ENCODE results near the gene DNM1.
"Not testable (repeated sequence)": the region's sequence is repeated elsewhere in the genome, so short reads cannot be mapped to it uniquely, and the experiment has no call there.

Gene DNM1

DNA sequence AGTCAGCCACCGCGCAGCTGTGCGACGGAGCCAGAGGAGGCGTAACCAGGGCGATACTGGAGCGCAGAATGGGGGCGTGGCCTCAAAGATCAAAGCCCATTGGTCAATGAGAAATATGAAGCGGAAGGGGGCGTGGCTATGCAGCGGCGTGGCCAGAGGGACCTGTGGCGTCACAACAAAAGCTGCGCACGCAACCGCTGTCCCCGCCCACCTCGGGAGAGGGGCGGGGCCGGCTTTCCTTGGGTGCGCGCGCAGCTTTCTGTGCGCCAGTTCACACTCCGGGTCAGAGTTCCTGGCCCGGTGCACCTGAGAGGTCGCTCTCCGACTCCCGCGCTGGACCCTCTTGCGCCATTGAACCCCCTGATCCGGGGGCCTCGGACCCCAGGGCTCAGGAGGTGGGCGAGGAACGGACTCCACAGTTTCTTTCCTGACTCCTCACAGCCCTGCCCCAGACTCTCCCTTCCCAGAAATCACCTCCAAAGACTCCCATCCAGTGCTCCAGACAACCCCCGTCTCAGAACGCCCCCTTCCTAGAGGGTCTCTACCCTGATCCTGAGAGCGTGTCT, 72.9 kb downstream of the DNM1 start, which contains the start of gene SWI5:
SWI5 (plus strand) TSS at position 269 of the 566 bp plus-strand sequence.
- peaks cover 4% of the 10 kb centered on the region for H3K79me2 ChIP-seq (ENCODE audit: control insufficient read depth, insufficient read depth, low read length)
- no CpG with 5 or more reads among the region's 38 CpGs for WGBS (ENCODE audit: extremely low coverage, insufficient coverage, low lambda C conversion rate)

DNA sequence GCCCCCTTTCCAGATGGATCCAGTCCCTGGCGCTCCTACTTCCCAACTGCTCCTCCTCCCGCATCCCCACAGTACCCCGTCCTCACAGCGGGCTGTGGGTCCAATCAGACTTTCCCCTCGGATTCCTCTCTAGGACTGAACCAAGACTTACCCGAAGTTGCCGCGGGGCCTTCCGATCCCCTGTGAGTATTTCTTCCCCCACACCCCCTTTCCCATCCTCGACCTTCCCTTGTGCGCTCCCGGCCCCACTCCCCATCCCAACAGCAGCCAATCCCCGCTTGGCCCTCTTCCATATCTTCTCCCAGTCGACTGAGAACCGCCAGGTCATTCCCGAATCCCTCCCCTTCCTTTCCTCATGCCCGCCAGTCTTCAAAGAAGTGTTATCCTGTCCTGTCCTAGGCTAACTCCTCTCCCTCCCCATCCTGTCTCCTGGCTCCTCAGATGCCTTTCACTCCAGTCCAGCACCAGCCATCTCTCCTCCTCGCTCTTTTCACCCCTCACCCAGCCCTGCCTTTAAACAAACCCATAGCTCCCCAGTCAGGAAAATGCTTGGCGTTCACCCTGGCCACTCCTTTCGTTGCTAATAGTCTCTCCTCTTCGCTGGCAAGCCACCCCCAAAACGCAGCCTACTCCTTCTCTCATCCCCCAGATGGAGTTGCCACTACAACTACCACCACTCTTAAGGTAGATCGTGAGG, 73.5 kb downstream of the DNM1 start:
- Histone ChIP-seq H3K36me3 (ENCODE audit: control insufficient read depth, insufficient read depth, low read length) (no peaks in the 10 kb centered on the region), H3K18ac (ENCODE audit: low read length) (no peak overlapping the region), H2AK5ac (ENCODE audit: low read length) (peak overlapping the region; percentile 58), H2BK15ac (replicated peaks; ENCODE audit: low read depth) (no peak overlapping the region), H3K4ac (ENCODE audit: low read depth, low read length) (no peak overlapping the region), H4K8ac (ENCODE audit: low read depth, low read length) (no peak overlapping the region), H3K4me3 (ENCODE audit: low read length) (peak overlapping the region; percentile 94), H3K79me1 (ENCODE audit: low read length) (peaks cover 9% of the 10 kb centered on the region), H2BK5ac (ENCODE audit: low read length) (peak overlapping the region; percentile 63), H3K79me2 (ENCODE audit: control insufficient read depth, insufficient read depth, low read length) (peaks cover 4% of the 10 kb centered on the region), H3K27ac (ENCODE audit: low read depth, low read length) (peak overlapping the region; percentile 61), H3K27me3 (ENCODE audit: insufficient read depth, low read length, poor library complexity) (no peaks in the 10 kb centered on the region), H3K9ac (ENCODE audit: low read length) (peak overlapping the region; percentile 98), H3K4me2 (ENCODE audit: low read length) (peak overlapping the region; percentile 99), H4K5ac (ENCODE audit: low read length) (peak overlapping the region; percentile 91), H3K4me1 (ENCODE audit: control insufficient read depth, low read depth, low read length) (peaks cover 2% of the 10 kb centered on the region), H2BK120ac (ENCODE audit: low read depth, low read length) (no peak overlapping the region), H3K56ac (ENCODE audit: low read length) (peak overlapping the region; percentile 97), H3K23ac (ENCODE audit: low read length) (peak overlapping the region; percentile 89)
- WGBS (ENCODE audit: extremely low coverage, insufficient coverage, low lambda C conversion rate), result no CpG with 5 or more reads among the region's 23 CpGs
- DNase-seq, result peak; percentile 86

More for the DNA sequence above, 72.9 kb downstream of the DNM1 start, which contains the start of gene SWI5:
- Histone ChIP-seq H3K36me3 (ENCODE audit: control insufficient read depth, insufficient read depth, low read length) (peaks cover 2% of the 10 kb centered on the region), H3K4me1 (ENCODE audit: control insufficient read depth, low read depth, low read length) (peaks cover 2% of the 10 kb centered on the region), H3K4ac (ENCODE audit: low read depth, low read length) (peak within 1 kb of the TSS; percentile 93), H2BK120ac (ENCODE audit: low read depth, low read length) (no peak within 1 kb of the TSS), H3K79me1 (ENCODE audit: low read length) (peaks cover 9% of the 10 kb centered on the region), H2BK5ac (ENCODE audit: low read length) (peak within 1 kb of the TSS; percentile 65), H2AK5ac (ENCODE audit: low read length) (peak within 1 kb of the TSS; percentile 58), H3K4me3 (ENCODE audit: low read length) (peak within 1 kb of the TSS; percentile 94), H2BK15ac (replicated peaks; ENCODE audit: low read depth) (no peak within 1 kb of the TSS), H3K27me3 (ENCODE audit: insufficient read depth, low read length, poor library complexity) (no peaks in the 10 kb centered on the region), H3K4me2 (ENCODE audit: low read length) (peak within 1 kb of the TSS; percentile 99), H4K8ac (ENCODE audit: low read depth, low read length) (peak within 1 kb of the TSS; percentile 84), H4K5ac (ENCODE audit: low read length) (peak within 1 kb of the TSS; percentile 91), H3K9ac (ENCODE audit: low read length) (peak within 1 kb of the TSS; percentile 98), H3K23ac (ENCODE audit: low read length) (peak within 1 kb of the TSS; percentile 89), H3K18ac (ENCODE audit: low read length) (peak within 1 kb of the TSS; percentile 89), H3K56ac (ENCODE audit: low read length) (peak within 1 kb of the TSS; percentile 97), H3K27ac (ENCODE audit: low read depth, low read length) (peak within 1 kb of the TSS; percentile 79)
- DNase-seq, result peak; percentile 99

DNA sequence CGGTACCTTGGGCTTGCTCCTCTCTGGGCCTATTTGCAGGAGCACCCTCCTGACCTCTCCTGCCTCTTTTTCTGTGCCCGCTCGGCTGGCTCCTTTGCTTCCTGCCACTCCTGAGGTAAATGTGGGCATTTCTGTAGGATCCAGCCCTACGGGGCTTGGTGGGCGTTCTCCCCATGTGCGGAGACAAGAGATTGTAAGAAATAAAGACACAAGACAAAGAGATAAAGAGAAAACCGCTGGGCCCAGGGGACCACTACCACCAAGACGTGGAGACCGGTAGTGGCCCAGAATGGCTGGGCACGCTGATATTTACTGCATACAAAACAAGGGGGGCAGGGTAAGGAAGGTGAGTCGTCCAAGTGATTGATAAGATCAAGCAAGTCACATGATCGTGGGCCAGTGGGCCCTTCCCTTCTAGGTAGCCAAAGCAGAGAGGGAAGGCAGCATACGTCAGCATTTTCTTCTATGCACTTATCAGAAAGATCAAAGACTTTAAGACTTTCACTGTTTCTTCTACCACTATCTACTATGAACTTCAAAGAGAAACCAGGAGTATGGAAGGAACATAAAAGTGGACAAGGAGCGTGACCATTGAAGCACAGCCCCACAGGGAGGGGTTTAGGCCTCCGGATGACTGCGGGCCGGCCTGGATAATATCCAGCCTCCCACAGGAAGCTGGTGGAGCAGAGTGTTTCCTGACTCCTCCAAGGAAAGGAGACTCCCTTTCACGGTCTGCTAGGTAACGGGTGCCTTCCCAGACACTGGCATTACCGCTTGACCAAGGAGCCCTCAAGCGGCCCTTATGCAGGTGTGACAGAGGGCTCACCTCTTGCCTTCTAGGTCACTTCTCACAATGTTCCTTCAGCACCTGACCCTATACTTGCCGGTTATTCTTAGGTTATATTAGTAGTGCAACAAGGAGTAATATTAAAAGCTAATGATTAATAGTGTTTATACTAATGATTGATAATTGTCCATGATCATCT, 76.2 kb downstream of the DNM1 start:
- H3K36me3 ChIP-seq (ENCODE audit: control insufficient read depth, insufficient read depth, low read length); H2AK5ac ChIP-seq (ENCODE audit: low read length); H3K9ac ChIP-seq (ENCODE audit: low read length); H2BK5ac ChIP-seq (ENCODE audit: low read length); H3K4me3 ChIP-seq (ENCODE audit: low read length); H3K56ac ChIP-seq (ENCODE audit: low read length); H3K4ac ChIP-seq (ENCODE audit: low read depth, low read length); H3K27ac ChIP-seq (ENCODE audit: low read depth, low read length); H3K4me2 ChIP-seq (ENCODE audit: low read length); H3K4me1 ChIP-seq (ENCODE audit: control insufficient read depth, low read depth, low read length); DNase-seq; H3K79me2 ChIP-seq (ENCODE audit: control insufficient read depth, insufficient read depth, low read length); H3K23ac ChIP-seq (ENCODE audit: low read length); H3K27me3 ChIP-seq (ENCODE audit: insufficient read depth, low read length, poor library complexity); H2BK120ac ChIP-seq (ENCODE audit: low read depth, low read length); H3K18ac ChIP-seq (ENCODE audit: low read length); H4K8ac ChIP-seq (ENCODE audit: low read depth, low read length); H2BK15ac ChIP-seq (replicated peaks; ENCODE audit: low read depth); H3K79me1 ChIP-seq (ENCODE audit: low read length); H4K5ac ChIP-seq (ENCODE audit: low read length): not testable (repeated sequence)
- WGBS (ENCODE audit: extremely low coverage, insufficient coverage, low lambda C conversion rate), result no CpG with 5 or more reads among the region's 22 CpGs

DNA sequence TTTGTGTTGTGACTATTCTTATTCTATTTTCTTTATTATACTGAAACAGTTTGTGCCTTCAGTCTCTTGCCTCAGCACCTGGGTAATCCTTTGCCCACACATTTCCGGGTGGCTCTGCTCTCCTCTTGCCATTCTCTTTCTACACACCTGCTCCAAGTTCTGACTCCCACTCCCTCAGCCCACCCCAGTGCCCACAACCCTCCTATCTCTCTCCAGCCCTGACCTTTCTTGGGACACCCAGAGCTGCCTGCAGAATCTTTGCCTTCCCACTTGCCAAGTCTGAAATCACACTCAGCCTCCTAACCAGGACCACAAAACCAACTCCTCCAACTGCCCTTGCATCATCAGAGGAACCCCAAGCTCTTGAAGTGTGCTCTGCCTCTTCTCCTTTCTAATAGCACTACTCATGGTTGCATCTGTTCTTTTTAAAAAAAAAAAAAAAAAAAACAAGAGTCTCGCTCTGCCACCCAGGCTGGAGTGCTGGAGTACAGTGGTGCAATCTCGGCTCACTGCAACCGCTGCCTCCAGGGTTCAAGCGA, 77.0 kb downstream of the DNM1 start:
- H2BK120ac ChIP-seq (ENCODE audit: low read depth, low read length), result no peak overlapping the region
- no peak overlapping the region for H3K23ac ChIP-seq (ENCODE audit: low read length)
- no peak overlapping the region for H2BK5ac ChIP-seq (ENCODE audit: low read length)
- H3K9ac ChIP-seq (ENCODE audit: low read length), result no peak overlapping the region
- H2BK15ac ChIP-seq (replicated peaks; ENCODE audit: low read depth), result no peak overlapping the region
- no CpG with 5 or more reads among the region's 5 CpGs for WGBS (ENCODE audit: extremely low coverage, insufficient coverage, low lambda C conversion rate)
- no peak overlapping the region for H3K56ac ChIP-seq (ENCODE audit: low read length)
- no peak overlapping the region for H4K8ac ChIP-seq (ENCODE audit: low read depth, low read length)
- no peak overlapping the region for H3K4me3 ChIP-seq (ENCODE audit: low read length)
- H3K4me1 ChIP-seq (ENCODE audit: control insufficient read depth, low read depth, low read length), result peaks cover 2% of the 10 kb centered on the region
- H4K5ac ChIP-seq (ENCODE audit: low read length), result no peak overlapping the region
- H2AK5ac ChIP-seq (ENCODE audit: low read length), result no peak overlapping the region
- no peaks in the 10 kb centered on the region for H3K79me2 ChIP-seq (ENCODE audit: control insufficient read depth, insufficient read depth, low read length)
- no peak overlapping the region for H3K18ac ChIP-seq (ENCODE audit: low read length)
- peaks cover 4% of the 10 kb centered on the region for H3K79me1 ChIP-seq (ENCODE audit: low read length)
- H3K27ac ChIP-seq (ENCODE audit: low read depth, low read length), result no peak overlapping the region
- no peak overlapping the region for H3K4me2 ChIP-seq (ENCODE audit: low read length)
- no peaks in the 10 kb centered on the region for H3K27me3 ChIP-seq (ENCODE audit: insufficient read depth, low read length, poor library complexity)
- DNase-seq, result no peak
- H3K4ac ChIP-seq (ENCODE audit: low read depth, low read length), result no peak overlapping the region
- no peaks in the 10 kb centered on the region for H3K36me3 ChIP-seq (ENCODE audit: control insufficient read depth, insufficient read depth, low read length)

DNA sequence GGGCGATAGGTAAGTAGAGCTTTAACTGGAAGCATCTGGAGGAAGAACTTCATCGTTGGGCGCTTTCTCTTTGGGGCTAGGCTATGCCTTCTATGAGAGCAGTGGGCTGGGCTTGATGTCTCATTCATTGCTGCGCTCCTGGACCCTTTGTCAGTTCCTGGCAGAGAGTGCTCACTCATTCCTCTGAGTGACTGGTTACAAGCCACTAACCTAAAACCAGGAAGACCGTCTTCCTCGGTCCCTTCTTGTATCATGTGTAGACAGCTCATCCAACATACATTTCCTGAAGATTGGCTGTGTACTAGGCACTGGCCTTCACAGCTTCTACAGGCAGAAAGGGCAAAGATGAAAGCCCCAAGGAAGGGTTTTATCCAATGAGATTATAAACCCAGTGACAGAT, 79.3 kb downstream of the DNM1 start:
- Histone ChIP-seq H2BK5ac (ENCODE audit: low read length) (no peak overlapping the region), H4K5ac (ENCODE audit: low read length) (no peak overlapping the region), H2BK120ac (ENCODE audit: low read depth, low read length) (no peak overlapping the region), H3K79me1 (ENCODE audit: low read length) (peaks cover 1% of the 10 kb centered on the region), H2AK5ac (ENCODE audit: low read length) (no peak overlapping the region), H3K4ac (ENCODE audit: low read depth, low read length) (no peak overlapping the region), H3K4me1 (ENCODE audit: control insufficient read depth, low read depth, low read length) (no peaks in the 10 kb centered on the region), H3K27me3 (ENCODE audit: insufficient read depth, low read length, poor library complexity) (no peaks in the 10 kb centered on the region), H3K56ac (ENCODE audit: low read length) (no peak overlapping the region), H2BK15ac (replicated peaks; ENCODE audit: low read depth) (no peak overlapping the region), H3K27ac (ENCODE audit: low read depth, low read length) (no peak overlapping the region), H3K9ac (ENCODE audit: low read length) (no peak overlapping the region), H3K36me3 (ENCODE audit: control insufficient read depth, insufficient read depth, low read length) (no peaks in the 10 kb centered on the region), H3K23ac (ENCODE audit: low read length) (peak overlapping the region; percentile 45), H3K79me2 (ENCODE audit: control insufficient read depth, insufficient read depth, low read length) (no peaks in the 10 kb centered on the region), H4K8ac (ENCODE audit: low read depth, low read length) (no peak overlapping the region), H3K4me3 (ENCODE audit: low read length) (no peak overlapping the region), H3K4me2 (ENCODE audit: low read length) (no peak overlapping the region), H3K18ac (ENCODE audit: low read length) (no peak overlapping the region)
- DNase-seq, result no peak
- WGBS (ENCODE audit: extremely low coverage, insufficient coverage, low lambda C conversion rate), result no CpG with 5 or more reads among the region's 6 CpGs

Data from mesendoderm (in vitro differentiated cells).